ENCODE results near the gene CLMN.

DNA sequence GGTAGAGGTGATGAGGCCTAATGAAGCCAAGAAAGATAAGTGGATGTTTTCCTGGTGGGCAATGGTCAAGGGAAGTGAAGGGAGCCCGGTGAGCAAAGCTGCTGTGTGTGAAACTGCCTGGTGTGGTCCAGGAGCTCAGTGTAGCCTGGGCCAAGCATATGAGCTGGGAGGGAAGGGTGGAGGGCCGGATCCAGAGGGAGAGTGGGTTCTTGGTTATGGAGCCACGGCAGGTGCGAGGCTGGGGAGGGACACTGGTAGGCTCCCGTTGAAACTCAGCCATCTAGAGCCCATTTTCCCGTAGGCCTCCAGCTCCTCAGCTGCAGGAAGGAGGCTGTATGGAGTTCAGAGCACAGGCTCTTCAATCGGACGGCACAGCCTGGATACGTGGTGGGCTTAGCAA lies 10.2 kb upstream of the CLMN start:
- TF ChIP-seq POLR2A (IDR thresholded peaks at IDR 0.05; ENCODE audit: low read depth, low read length) (no peak), MAFK (IDR thresholded peaks at IDR 0.05; ENCODE audit: low read depth, low read length) (no peak), NFE2L2 (IDR thresholded peaks at IDR 0.05; ENCODE audit: low read depth, low read length) (no peak), MXI1 (IDR thresholded peaks at IDR 0.05; ENCODE audit: borderline replicate concordance, low read depth, low read length) (no peak), CHD1 (IDR thresholded peaks at IDR 0.05; ENCODE audit: low read depth, low read length) (no peak), SMC3 (IDR thresholded peaks at IDR 0.05; ENCODE audit: low read depth, low read length) (no peak), RFX5 (IDR thresholded peaks at IDR 0.05; ENCODE audit: low read depth, low read length) (no peak)
- TF ChIP-seq, protein P1, sequence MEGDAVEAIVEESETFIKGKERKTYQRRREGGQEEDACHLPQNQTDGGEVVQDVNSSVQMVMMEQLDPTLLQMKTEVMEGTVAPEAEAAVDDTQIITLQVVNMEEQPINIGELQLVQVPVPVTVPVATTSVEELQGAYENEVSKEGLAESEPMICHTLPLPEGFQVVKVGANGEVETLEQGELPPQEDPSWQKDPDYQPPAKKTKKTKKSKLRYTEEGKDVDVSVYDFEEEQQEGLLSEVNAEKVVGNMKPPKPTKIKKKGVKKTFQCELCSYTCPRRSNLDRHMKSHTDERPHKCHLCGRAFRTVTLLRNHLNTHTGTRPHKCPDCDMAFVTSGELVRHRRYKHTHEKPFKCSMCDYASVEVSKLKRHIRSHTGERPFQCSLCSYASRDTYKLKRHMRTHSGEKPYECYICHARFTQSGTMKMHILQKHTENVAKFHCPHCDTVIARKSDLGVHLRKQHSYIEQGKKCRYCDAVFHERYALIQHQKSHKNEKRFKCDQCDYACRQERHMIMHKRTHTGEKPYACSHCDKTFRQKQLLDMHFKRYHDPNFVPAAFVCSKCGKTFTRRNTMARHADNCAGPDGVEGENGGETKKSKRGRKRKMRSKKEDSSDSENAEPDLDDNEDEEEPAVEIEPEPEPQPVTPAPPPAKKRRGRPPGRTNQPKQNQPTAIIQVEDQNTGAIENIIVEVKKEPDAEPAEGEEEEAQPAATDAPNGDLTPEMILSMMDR (conservative IDR thresholded peaks at IDR 0.05; ENCODE audit: low read depth, low read length) = no peak
- TF ChIP-seq, protein P2, sequence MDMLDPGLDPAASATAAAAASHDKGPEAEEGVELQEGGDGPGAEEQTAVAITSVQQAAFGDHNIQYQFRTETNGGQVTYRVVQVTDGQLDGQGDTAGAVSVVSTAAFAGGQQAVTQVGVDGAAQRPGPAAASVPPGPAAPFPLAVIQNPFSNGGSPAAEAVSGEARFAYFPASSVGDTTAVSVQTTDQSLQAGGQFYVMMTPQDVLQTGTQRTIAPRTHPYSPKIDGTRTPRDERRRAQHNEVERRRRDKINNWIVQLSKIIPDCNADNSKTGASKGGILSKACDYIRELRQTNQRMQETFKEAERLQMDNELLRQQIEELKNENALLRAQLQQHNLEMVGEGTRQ (IDR thresholded peaks at IDR 0.05; ENCODE audit: low read depth, low read length) = no peak

Measured in IMR-90 (cell line).